NCI-H345 treated with DMSO at 0.1 percent for 48 hours (cell line): ENCODE results near the gene KLF16.

Source experiments
- DNase-seq: peaks from one replicate; lab custom pipeline; 2025; ENCODE audit not compliant: unreplicated experiment; lab: John Stamatoyannopoulos, UW

Gene KLF16

GRCh38 chr19:1826557-1827521 lies 36.5 kb downstream of the KLF16 start:
- DNase-seq = no peak

- DNase-seq = no peak
These were observed 37.3 kb downstream of the KLF16 start for GRCh38 chr19:1825909-1826556.

GRCh38 chr19:1824252-1824622 lies 39.1 kb downstream of the KLF16 start:
- no peak for DNase-seq

- no peak for DNase-seq
These were observed 39.7 kb downstream of the KLF16 start for GRCh38 chr19:1823539-1824251.

GRCh38 chr19:1823020-1823419 lies 40.4 kb downstream of the KLF16 start:
- no peak for DNase-seq

GRCh38 chr19:1822210-1822609 lies 41.2 kb downstream of the KLF16 start:
- DNase-seq = no peak

GRCh38 chr19:1819341-1820255 lies 43.8 kb downstream of the KLF16 start:
- DNase-seq = no peak

GRCh38 chr19:1818549-1819195 lies 44.7 kb downstream of the KLF16 start:
- DNase-seq = no peak

GRCh38 chr19:1817553-1818179 lies 45.7 kb downstream of the KLF16 start:
- no peak for DNase-seq

GRCh38 chr19:1816530-1817298 lies 46.7 kb downstream of the KLF16 start:
- no peak for DNase-seq

GRCh38 chr19:1815605-1816529 lies 47.5 kb downstream of the KLF16 start:
- DNase-seq = no peak

GRCh38 chr19:1814833-1815604 lies 48.4 kb downstream of the KLF16 start:
- DNase-seq = no peak

GRCh38 chr19:1814391-1814790 lies 49.0 kb downstream of the KLF16 start:
- DNase-seq = no peak

GRCh38 chr19:1813192-1814182 lies 49.9 kb downstream of the KLF16 start:
- no peak for DNase-seq

GRCh38 chr19:1812426-1813191 lies 50.8 kb downstream of the KLF16 start:
- peak; percentile 72 for DNase-seq
